Colon (tissue), 2 donors: ENCODE measurements around the gene RNF186.
"Not testable (repeated sequence)": the region's sequence is repeated elsewhere in the genome, so short reads cannot be mapped to it uniquely, and the experiment has no call there.

ENCODE experiments used
- FAIRE-seq: peaks from 2 replicates; lab custom pipeline; 2012; peaks lifted over from hg19 to GRCh38; lab: Jason Lieb, UNC
- donor health status: control.
- donor health status: control.

RNF186 gene

DNA sequence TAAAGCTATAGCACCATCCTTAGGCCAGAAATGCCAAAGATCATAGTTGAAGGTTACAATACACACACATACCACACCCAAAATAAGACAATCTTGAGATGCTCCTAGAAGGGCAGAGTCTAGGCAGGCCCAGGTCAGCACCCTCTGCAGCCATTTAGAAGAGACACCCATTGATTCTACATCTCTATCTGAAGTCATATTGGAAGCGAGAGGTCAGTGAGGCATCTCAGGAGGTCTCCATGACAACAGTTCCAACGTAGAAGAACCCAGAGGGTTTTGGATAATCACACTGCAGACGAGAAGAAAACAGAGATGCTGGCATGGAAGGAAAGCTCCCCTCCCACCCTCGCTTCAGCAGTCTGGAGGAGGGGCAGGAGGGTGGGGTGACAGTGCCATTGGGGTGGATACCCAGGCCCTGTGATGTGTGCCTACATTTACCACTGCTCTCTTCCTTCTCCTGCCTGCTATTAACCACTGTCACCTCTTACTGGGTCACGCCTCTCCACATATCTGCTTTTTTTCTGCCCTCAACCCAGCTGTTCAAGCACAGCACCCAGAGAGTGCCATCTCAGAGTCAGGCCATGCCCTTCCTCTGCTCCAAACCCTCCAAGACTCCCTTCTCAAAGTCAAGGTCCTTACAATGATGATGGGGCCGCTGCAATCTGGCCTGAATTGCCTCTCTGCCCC lies 21.6 kb downstream of the RNF186 start:
- no peak for FAIRE-seq

GRCh38 chr1:19792237-19793002 lies 22.7 kb downstream of the RNF186 start:
- no peak for FAIRE-seq

DNA sequence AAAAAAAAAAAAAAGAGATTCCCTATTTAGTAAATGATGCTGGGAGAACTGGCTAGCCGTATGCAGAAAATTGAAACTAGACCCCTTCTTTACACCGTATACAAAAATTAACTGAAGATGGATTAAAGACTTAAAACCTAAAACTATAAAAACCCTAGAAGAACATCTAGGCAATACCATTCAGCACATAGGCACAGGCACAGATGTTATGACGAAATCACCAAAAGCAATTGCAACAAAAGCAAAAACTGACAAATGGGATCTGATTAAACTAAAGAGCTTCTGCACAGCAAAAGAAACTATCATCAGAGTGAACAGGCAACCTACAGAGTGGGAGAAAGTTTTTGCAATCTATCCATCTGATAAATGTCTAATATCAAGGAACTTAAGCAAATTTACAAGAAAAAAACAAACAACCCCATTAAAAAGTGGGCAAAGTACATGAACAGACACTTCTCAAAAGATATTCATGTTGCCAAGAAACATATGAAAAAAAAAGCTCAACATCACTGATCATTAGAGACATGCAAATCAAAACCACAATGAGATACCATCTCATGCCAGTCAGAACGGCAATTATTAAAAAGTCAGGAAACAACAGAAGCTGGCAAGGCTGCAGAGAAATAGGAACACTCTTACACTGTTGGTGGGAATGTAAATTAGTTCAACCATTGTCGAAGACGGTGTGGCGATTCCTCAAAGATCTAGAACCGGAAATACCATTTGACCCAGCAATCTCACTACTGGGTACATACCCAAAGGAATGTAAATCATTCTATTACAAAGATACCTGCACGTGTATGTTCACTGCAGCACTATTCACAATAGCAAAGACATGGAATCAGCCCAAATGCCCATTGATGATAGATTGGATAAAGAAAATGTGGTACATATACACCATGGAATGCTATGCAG lies 24.8 kb downstream of the RNF186 start:
- not testable (repeated sequence) for FAIRE-seq

- FAIRE-seq = no peak
Measured at GRCh38 chr1:19786988-19787423, 28.1 kb downstream of the RNF186 start.

DNA sequence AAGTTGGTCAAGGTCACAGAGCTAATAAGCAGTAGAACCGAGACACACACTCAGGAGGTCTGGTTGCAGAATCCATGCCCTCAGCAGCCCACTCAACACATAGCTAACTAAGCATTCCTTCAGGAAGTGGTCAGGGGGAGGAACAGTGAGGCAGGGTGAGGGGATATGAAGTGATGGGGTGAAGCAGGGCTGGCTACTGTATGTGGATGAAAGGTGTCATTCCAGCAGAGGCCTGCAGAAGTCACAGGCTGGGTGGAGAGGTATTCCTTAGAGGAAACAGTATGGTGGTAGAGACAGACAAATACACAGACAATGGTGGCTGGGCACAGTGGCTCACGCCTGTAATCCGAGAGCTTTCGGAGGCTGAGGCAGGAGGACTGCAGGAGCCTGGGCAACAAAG lies 29.4 kb downstream of the RNF186 start:
- no peak for FAIRE-seq

DNA sequence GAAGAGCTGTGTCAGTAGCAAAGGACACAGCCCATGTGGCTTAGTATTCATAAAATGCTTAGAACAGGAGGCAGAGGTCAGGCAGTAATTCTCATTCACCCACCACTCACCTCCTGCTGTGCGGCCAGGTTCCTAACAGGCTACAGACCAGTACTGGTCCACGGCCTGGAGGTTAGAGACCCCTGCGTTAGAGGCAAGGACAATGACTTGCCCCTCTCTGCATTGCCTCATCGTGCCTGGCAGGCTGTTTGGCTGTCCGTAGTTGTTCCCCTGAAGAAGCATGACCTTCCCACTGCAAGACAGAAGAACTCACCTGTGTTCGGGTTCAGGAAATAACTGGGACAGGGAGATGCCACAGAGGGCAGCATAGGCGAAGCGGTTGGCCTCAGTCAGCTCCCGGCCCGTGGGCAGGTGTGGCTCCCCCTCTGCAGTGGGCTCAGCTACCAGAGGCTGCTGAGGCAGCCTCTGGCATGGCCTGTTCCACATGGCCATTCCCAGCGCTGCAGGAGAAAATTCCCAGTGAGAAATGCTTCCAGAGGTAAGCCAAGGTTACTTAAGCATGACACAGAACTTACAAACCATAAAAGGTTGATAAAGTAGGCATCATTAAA lies 34.7 kb downstream of the RNF186 start:
- FAIRE-seq = no peak

DNA sequence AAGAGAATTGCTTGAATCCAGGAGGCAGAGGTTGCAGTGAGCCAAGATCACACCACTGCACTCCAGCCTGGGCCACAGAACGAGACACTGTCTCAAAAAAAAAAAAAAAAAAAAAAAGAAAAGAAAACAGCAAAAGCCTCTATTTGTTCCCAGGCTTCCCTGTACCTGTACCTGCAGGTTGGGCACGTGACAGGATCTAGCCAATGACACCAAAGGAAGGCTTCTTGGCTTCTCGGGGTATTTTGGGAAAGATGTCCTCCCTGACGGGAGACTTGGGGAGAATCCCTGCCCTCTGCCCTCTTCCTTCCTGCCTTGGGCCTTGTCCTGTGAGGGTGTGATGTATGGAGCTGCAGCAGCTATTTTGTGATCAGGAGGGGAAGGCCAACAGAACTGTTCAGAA lies 38.1 kb downstream of the RNF186 start:
- no peak for FAIRE-seq

- FAIRE-seq = no peak
Measured at GRCh38 chr1:19776287-19776686, 38.8 kb downstream of the RNF186 start.

DNA sequence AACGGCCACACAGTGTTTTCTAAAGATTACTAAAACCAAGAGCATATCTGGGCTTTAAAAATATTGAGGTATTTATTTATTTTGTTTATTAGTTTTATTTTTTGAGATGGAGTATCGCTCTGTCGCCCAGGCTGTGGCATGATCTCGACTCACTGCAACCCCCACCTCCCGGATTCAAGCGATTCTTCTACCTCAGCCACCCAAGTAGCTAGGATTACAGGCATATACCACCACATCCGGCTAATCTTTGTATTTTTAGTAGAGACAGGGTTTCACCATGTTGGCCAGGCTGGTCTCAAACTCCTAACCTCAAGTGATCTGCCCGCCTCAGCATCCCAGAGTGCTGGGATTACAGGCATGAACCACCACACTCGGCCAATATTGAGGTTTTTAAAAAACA lies 39.3 kb downstream of the RNF186 start:
- no peak for FAIRE-seq

DNA sequence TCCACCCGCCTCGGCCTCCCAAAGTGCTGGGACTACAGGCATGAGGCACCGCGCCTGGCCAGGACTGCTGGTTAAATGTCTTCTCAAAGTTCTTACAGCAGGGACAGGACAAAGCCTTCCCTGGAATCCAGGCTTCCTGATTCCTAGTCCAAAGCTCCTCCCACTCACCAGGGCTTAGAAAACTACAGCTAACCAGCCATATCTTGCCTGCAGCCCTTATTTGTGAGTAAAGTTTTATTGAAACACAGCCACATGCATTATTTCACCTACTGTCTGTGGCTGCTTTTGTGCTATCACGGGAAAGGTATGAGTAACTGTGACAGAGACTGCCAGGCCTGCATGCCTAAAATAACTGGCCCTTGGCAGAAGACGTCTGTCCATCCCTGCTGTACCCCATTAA lies 39.8 kb downstream of the RNF186 start:
- FAIRE-seq = no peak

DNA sequence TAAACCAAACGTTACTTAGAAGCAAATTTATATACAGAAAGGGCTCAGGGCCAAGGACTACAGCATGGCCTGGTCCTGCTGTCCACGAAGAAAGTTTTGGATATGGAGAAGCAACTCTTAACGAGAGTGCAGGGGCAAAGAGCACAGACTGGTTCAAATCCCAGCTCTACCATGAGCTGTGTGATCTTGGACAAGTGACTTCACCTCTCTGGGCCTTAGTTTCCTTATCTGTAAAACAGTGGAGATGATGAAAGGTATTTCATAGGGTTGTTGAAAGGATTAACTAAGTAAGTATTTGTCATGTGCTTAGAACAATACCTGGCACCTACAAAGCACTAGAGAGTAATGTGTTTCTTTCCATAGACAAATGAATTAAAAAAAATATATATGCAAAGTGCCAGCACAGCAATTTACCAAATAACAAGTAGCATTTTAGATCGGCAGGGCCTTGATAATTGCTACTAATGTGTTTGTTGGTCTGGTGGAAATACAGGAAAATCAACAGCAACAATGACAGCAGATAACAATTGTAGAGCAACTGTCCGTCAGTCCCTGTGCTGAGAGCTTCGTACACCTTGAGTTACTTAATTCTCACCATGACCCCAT lies 40.8 kb downstream of the RNF186 start:
- no peak for FAIRE-seq

GRCh38 chr1:19773485-19773884 lies 41.6 kb downstream of the RNF186 start:
- no peak for FAIRE-seq

DNA sequence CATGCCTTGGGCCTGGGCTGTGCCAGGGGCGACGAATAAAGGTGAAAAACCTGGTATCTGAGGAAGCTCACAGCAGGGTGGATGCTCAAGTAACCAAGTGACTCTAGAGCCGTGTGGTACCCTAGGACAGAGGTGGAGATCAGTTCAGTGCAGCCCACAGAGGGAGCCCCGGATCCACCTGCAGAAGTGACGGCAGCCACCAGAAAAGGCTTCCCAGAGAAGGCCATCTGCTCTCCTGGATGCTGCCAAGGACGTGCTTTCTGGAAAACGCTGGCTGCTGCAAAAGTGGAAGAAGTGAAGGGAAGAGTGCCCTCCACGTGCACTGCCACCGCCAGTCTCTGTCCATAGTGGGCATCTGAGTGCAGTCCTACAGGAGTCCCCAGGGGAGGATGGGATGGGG lies 43.0 kb downstream of the RNF186 start:
- no peak for FAIRE-seq

DNA sequence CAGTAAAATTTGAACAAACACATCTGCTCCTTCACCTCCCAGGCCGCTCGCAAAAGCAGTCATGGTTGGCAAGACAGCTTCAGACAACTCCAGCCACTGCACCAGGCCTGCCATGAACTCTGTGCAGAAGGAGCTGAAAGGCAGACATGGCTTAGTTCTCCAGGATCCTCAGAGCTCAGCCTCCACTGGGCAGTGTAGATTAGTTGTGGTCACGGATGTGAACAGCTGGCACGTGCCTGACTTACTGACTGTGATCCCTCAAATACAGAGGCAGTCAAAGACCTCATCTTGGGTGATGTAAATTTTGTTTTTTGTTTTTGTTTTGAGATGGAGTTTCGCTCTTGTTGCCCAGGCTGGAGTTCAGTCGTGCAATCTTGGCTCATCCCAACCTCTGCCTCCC lies 43.7 kb downstream of the RNF186 start:
- no peak for FAIRE-seq

DNA sequence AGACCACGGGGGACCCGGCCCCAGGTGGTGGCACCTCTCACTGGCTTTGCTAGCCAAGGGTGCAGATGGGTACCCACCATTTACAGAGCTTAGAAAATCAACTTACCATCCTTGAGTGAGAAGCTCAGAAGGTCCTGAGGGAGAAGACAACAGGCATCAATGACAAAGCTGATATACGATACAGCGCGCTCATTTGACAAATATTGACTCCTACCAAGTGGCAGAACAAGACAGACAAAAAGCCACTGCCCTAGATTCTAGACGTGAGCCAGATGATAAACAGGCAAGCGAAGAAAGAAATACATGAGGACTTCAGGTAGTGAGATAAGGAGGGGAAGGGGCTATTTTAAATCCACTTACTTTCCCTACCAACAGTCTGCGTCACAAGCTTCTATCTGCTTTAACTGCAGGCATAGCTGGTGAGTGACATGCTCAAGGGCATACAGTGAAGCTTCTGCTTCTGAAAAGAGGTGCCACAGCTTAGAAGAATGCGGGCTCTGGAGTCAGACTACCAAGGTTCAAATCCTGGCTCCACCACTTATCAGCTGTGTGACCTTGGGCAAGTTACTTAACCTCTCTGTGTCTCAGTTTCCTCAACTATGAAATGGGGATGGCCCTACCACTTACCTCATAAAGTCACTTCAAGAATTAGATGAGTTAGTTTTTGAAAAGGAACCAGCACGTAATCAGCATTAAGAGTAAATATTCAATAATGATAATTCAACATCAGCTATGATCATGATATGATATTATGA lies 44.5 kb downstream of the RNF186 start:
- FAIRE-seq = no peak

DNA sequence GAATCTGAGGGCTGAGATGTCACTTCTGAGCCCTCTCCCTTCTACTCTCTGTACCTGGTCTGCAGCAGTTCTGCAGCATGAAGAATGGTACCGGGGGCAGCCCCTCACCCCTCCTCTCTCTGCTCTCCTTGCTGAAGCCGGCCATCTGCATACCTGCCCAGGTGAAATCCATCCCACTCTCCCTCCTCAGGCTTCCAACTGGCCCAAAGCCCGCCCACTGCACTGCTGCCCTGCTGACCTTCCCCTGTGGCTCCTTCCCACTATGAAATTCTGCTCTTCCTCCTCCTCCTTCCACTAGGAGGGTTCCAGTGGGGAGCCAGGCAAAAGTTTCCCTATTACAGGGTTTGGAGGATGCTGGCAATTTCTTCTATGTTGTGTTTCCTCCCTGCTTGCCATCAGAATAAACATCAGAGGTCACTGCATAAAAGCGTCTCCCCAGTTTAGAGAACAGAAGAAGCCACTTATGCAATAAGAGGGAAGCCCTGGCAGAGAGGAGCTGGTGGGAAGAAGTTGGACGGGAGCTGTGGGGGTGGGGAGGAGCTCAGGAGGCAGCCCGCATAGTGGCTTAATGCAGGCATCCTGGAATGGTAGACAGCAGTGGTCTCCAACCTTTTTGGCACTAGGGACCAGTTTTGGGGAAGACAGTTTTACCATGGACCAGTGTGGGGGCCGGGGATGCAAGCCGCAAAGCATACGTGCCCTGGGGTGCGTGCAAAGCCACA lies 45.7 kb downstream of the RNF186 start:
- FAIRE-seq = no peak

GRCh38 chr1:19768353-19769210 lies 46.5 kb downstream of the RNF186 start:
- no peak for FAIRE-seq

DNA sequence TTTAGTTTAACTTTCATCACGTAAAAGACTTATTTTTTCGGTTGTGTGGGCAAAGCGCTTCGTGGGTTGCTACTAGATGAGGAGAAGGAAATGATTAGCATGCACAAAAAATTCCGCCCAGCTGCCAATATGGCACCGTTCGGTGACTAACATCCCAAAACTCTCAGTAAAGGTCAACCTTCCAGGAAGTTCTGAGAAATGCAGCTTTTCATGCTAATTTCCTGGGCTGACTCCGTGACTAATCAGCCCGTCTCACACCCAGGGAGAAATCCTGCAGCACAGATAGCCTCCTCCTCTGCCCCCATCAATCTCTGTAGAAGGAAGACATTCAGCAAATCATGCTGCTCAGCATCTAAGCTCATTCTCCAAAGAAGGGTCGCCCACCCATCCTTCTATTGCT lies 49.5 kb downstream of the RNF186 start:
- FAIRE-seq = no peak

DNA sequence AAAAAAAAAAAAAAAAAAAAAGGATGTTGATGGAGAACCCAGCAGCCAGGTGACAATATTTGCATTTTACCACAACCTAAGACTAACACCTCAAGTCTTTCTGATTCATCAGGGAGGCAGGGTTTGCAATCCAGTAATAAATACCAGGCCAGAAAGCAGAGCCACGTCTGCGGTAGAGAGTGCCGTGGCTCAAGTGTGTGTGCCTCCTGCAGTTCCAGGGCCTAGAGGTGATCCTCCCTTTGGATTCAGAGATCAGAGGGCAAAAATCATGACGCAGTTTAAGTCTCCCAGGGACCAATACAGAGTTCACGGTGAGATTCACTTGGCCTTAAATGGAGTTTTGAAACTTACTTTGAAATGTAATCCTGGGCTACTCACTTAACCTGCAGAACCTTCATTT lies 50.2 kb downstream of the RNF186 start:
- FAIRE-seq = no peak
